HL-60 (cell line): ENCODE data around the gene SAA2.

Source experiments
- DNase-seq, 2 experiments: peaks; one replicate each; pipeline ENCODE4 v3.0.0-alpha.2; 2010 to 2020; ENCODE audit warnings: low read depth in 1 of 2, low spot score in 1 of 2
- H3K27ac ChIP-seq: fragments of 250-450 bp; sonication (Bioruptor Pico); replicated peaks from 2 replicates; pipeline ENCODE4 v1.5.1; 2020; ENCODE audit warnings: mild to moderate bottlenecking, moderate library complexity
- H3K27me3 ChIP-seq: fragments of 250-450 bp; sonication (Bioruptor Pico); 2 replicates; pipeline ENCODE4 v1.5.1; 2021; ENCODE audit warnings: mild to moderate bottlenecking, moderate library complexity; ENCODE audit not compliant: insufficient read depth, poor library complexity, severe bottlenecking
- H3K4me3 ChIP-seq: replicated peaks from 2 replicates; pipeline ENCODE4 v1.5.1; 2011; ENCODE audit warnings: mild to moderate bottlenecking, control low read depth, low read length; ENCODE audit not compliant: insufficient read depth
- CTCF ChIP-seq: IDR thresholded peaks from one replicate; pipeline ENCODE4 v1.5.1; 2011; ENCODE audit warnings: low read length, control low read depth, inconsistent platforms; ENCODE audit not compliant: insufficient read depth
- GABPA ChIP-seq: IDR thresholded peaks from 2 replicates; pipeline ENCODE4 v1.6.1; 2012; ENCODE audit warnings: low read depth
- POLR2AphosphoS5 ChIP-seq: IDR thresholded peaks from 2 replicates; pipeline ENCODE4 v1.6.1; 2012; ENCODE audit warnings: low read depth
- REST ChIP-seq: IDR thresholded peaks from 2 replicates; pipeline ENCODE4 v1.6.1; 2012; ENCODE audit warnings: low read depth; ENCODE audit not compliant: insufficient replicate concordance
- SPI1 ChIP-seq: IDR thresholded peaks from 2 replicates; pipeline ENCODE4 v1.6.1; 2012; ENCODE audit warnings: low read depth, mild to moderate bottlenecking, borderline replicate concordance

The SAA2 gene

GRCh38 chr11:18233912-18234311 is 14.6 kb downstream of the SAA2 start:
- peaks cover 2% of the 10 kb centered on the region for H3K27me3 ChIP-seq
- H3K4me3 ChIP-seq: no peak overlapping the region
- TF ChIP-seq POLR2AphosphoS5 (no peak), REST (no peak), SPI1 (no peak), CTCF (no peak), GABPA (no peak)
- H3K27ac ChIP-seq: no peak overlapping the region
- no peak for DNase-seq

GRCh38 chr11:18230859-18231258 is 17.6 kb downstream of the SAA2 start:
- H3K4me3 ChIP-seq: no peak overlapping the region
- H3K27me3 ChIP-seq: no peaks in the 10 kb centered on the region
- TF ChIP-seq REST: no peak
- TF ChIP-seq GABPA: no peak
- no peak for TF ChIP-seq CTCF
- TF ChIP-seq SPI1: no peak
- TF ChIP-seq POLR2AphosphoS5: no peak
- no peak for DNase-seq
- no peak overlapping the region for H3K27ac ChIP-seq

- H3K27ac ChIP-seq: no peak overlapping the region
- no peak overlapping the region for H3K4me3 ChIP-seq
- peak; percentile 8 to 38 for DNase-seq
- TF ChIP-seq SPI1 (peak; percentile 82), REST (no peak)
- no peaks in the 10 kb centered on the region for H3K27me3 ChIP-seq
These were observed 19.0 kb downstream of the SAA2 start for GRCh38 chr11:18229501-18229900.

- TF ChIP-seq REST: no peak
- no peak for TF ChIP-seq GABPA
- no peak for TF ChIP-seq POLR2AphosphoS5
- no peak for TF ChIP-seq SPI1
- no peak for TF ChIP-seq CTCF
- H3K4me3 ChIP-seq: no peak overlapping the region
- no peaks in the 10 kb centered on the region for H3K27me3 ChIP-seq
- H3K27ac ChIP-seq: no peak overlapping the region
- DNase-seq: no peak
These were observed 22.6 kb downstream of the SAA2 start for GRCh38 chr11:18225913-18226312.
